NCI-H69 (cell line): Measurements from ENCODE around the gene DYRK1A.

Source experiments
- DNase-seq: peaks from one replicate; lab custom pipeline; 2025; lab: John Stamatoyannopoulos, UW

Gene DYRK1A

GRCh38 chr21:37449302-37449937 lies 82.8 kb downstream of the DYRK1A start:
- no peak for DNase-seq

GRCh38 chr21:37450445-37450941 lies 83.9 kb downstream of the DYRK1A start:
- DNase-seq = peak; percentile 53

GRCh38 chr21:37451446-37451845 lies 84.9 kb downstream of the DYRK1A start:
- no peak for DNase-seq

- DNase-seq = peak; percentile 24
Observed at GRCh38 chr21:37452227-37452626, 85.7 kb downstream of the DYRK1A start.

- DNase-seq = no peak
Observed at GRCh38 chr21:37453350-37453749, 86.8 kb downstream of the DYRK1A start.

DNA sequence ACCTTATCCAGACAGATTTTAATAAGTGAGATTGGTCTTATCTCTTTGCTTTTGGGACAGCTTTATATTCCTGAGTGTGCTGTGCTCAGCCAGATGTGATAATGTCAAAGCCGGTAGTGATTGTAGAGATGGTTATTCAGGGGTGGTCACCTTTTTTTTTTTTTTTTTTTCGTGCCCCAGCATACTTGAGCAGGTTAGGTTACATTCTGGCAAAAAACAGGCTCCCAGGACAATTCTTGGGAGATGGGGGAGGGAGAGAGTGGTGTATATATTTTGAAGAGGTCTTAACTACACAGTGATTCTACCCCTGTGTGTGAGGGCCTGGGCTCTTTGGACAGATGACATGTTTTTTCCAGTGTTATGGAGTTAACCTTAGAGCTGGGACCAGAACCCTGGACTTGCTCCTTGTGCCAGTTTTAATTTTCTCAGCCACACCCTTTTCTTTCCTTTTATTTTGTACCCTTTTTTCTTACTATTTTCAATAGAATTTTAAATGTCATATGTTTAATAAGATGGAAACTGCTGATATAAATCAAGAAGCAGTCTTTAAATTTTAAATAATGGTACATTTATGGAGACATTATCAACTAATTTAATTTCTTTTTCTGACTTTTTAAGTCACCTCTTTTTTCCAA lies 88.4 kb downstream of the DYRK1A start:
- DNase-seq = no peak

GRCh38 chr21:37455504-37455911 lies 88.9 kb downstream of the DYRK1A start:
- DNase-seq = no peak

- peak; percentile 21 for DNase-seq
Observed at GRCh38 chr21:37458669-37459276, 92.2 kb downstream of the DYRK1A start.

GRCh38 chr21:37459575-37459974 lies 93.0 kb downstream of the DYRK1A start:
- no peak for DNase-seq

GRCh38 chr21:37460196-37460595 lies 93.6 kb downstream of the DYRK1A start:
- peak; percentile 38 for DNase-seq

- no peak for DNase-seq
Observed at GRCh38 chr21:37461479-37461878, 94.9 kb downstream of the DYRK1A start.

- no peak for DNase-seq
Observed at GRCh38 chr21:37462087-37462861, 95.7 kb downstream of the DYRK1A start.

DNA sequence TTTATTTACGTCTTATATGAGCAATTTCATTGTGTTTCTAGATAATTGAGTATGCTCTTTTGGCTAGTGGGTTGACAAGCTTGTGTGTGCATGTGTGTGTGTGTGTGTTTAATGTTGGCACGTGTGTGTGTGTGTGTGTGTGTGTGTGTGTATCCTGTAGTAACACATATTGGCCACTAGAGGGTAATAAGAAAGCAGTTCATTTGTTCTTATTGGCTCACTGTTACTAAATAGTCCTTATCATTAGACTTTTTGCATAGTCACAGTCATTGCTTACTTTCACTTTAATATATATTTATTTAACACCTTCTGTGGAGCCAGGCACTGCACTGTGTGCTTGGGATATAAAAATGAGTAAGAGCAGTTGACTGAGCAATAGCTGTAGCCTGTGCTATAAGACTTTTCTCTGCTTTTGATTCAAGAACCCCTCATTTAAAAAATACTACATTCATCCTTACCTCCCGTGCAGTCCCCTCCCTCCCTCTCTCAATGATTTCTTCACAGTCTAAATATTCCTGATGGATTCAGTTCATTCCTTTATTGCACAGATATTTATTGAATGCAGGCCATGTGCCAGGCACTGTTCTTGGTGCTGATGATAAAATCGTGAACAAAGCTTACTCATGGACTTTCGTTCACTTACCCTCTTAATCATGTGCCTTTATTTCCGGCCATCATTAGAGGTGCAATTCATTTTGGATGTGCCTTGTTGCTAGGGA lies 96.7 kb downstream of the DYRK1A start:
- peak; percentile 63 for DNase-seq

GRCh38 chr21:37467082-37467481 lies 100.5 kb downstream of the DYRK1A start:
- DNase-seq = no peak

GRCh38 chr21:37468909-37469308 lies 102.3 kb downstream of the DYRK1A start:
- no peak for DNase-seq

DNA sequence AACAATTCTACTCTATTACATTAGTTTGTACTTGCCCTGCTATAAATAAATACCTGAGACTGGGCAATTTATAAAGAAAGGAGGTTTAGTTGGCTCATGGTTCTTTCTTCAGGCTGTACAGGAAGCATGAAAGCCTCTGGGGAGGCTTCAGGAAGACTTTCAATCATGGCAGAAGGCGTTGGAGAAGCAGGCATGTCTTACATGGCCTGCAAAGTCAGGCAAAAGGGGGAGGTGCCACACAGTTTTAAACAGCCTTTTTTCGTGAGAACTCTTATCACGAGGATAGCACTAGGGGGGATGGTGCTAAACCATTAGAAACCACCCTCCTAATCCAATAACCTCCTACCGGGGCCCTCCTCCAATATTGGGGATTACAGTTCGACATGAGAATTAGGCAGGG lies 102.9 kb downstream of the DYRK1A start:
- no peak for DNase-seq

DNA sequence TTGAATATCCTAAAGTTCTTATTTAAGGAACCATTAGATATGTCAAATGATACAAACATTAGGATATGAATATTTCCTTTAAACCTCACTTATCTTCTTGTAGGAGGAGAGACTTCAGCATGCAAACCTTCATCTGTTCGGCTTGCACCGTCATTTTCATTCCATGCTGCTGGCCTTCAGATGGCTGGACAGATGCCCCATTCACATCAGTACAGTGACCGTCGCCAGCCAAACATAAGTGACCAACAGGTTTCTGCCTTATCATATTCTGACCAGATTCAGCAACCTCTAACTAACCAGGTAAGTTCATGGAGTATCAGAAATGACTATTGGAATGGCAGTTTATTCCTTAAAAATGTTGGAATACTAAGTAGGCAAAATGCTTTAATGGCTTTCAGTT lies 106.0 kb downstream of the DYRK1A start:
- DNase-seq = no peak

- DNase-seq = no peak
Observed at GRCh38 chr21:37473491-37473890, 106.9 kb downstream of the DYRK1A start.

DNA sequence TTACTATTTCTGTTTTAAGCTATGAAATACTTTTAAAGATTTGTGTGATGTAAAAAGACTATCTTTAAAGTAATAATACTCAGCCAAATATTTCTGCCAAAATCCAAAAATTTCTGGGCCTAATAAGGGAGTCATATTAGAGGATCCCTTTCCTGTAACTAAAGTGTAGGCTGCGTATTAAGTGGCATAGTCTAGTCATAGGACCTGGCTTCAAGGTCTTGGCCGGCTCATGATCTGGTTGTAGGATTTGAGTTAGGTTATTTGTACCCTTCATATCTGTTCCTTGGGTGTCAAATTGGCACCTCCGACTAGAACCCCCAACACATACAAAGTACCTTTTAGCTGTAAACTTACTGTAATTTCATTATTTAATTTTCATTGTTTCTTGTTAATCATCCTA lies 107.8 kb downstream of the DYRK1A start:
- no peak for DNase-seq

GRCh38 chr21:37475186-37475868 lies 108.8 kb downstream of the DYRK1A start:
- DNase-seq = no peak

GRCh38 chr21:37478794-37479193 lies 112.2 kb downstream of the DYRK1A start:
- no peak for DNase-seq
